Measurements from ENCODE around the gene SLC29A3. TPM values are rescaled to one million over a fixed set of nuclear protein-coding genes. Genes with fewer than 3 reads are reported as not detected.

Gene SLC29A3
- total RNA-seq, 1 experiment from 2014 or later, result 5.9 TPM

GRCh38 chr10:71334221-71334791, 15.2 kb downstream of the SLC29A3 start:
- Histone ChIP-seq H3K9me3 (ENCODE audit: control insufficient read depth in 1 of 2, insufficient read depth in 1 of 2, low read depth in 1 of 2, low read length in 2 of 2) (no peaks in the 10 kb centered on the region), H3K9ac (ENCODE audit: low read length) (no peak overlapping the region), H3K27ac (ENCODE audit: low read depth, low read length) (no peak overlapping the region), H3K27me3 (ENCODE audit: insufficient read depth, low read length) (no peaks in the 10 kb centered on the region), H3K9me2 (ENCODE audit: insufficient read depth) (no peaks in the 10 kb centered on the region), H2AFZ (ENCODE audit: low read depth, low read length, poor library complexity, severe bottlenecking) (no peak overlapping the region), H4K20me1 (ENCODE audit: insufficient read depth) (no peaks in the 10 kb centered on the region), H3K4me3 (replicated peaks in 1 of 2; ENCODE audit: low read depth in 1 of 2, low read length in 2 of 2) (no peak overlapping the region), H3K4me2 (ENCODE audit: low read length) (no peak overlapping the region), H3K4me1 (ENCODE audit: control insufficient read depth in 1 of 2, insufficient read depth in 2 of 2, low read length in 2 of 2) (peaks cover 8% of the 10 kb centered on the region in 2 experiments), H3K79me2 (ENCODE audit: insufficient read depth, low read length) (no peaks in the 10 kb centered on the region), H3K36me3 (ENCODE audit: control insufficient read depth in 1 of 2, insufficient read depth in 2 of 2, low read length in 2 of 2) (no peaks in the 10 kb centered on the region)
- TF ChIP-seq FOSL1 (IDR thresholded peaks at IDR 0.05; ENCODE audit: low read depth) (no peak), CTCF (IDR thresholded peaks at IDR 0.05 in 2 of 3, conservative IDR thresholded peaks at IDR 0.05 in 1 of 3; ENCODE audit: borderline replicate concordance in 1 of 3, insufficient read depth in 1 of 3, low read depth in 2 of 3, low read length in 2 of 3) (no peak), ZFX (IDR thresholded peaks at IDR 0.05) (no peak), CBX3 (IDR thresholded peaks at IDR 0.05; ENCODE audit: low read depth) (no peak), REST (IDR thresholded peaks at IDR 0.05; ENCODE audit: low read depth) (no peak)
- DNase-seq (ENCODE audit: low read depth, low spot score) (no peak), ATAC-seq (no peak)
- intact Hi-C loops (cut with micrococcal nuclease), result no loop called here
- no TSS peak for BruUV-seq (replicated peaks)
- CTCF ChIA-PET, result no interaction called here
- POLR2A ChIA-PET, result no interaction called here
- RAD21 ChIA-PET (ENCODE audit: low non-redundant PET in 1 of 2, low total read pairs in 2 of 2, uncharacterized antibody in 2 of 2, unreplicated experiment in 2 of 2), result no interaction called here
